ENCODE results near the gene GPR25. TPM values are rescaled to one million over a fixed set of nuclear protein-coding genes. Genes with fewer than 3 reads are reported as not detected.
A peak's percentile ranks its signal among the peaks of the same experiment; 100 is the strongest.

GPR25 gene
- total and polyA plus RNA-seq, 3 experiments from 2014 or later: 0.18 to 34.0 (median 0.44) TPM

- peaks cover 61 to 70% (median 67%) of the 10 kb centered on the region in 3 donors for H3K4me1 Mint-ChIP-seq
- H3K36me3 Mint-ChIP-seq: no peaks in the 10 kb centered on the region
- Histone ChIP-seq H3K9me3 (ENCODE audit: low read length) (no peaks in the 10 kb centered on the region), H3K4me3 (ENCODE audit: low read length) (no peak overlapping the region), H3K4me1 (ENCODE audit: insufficient read depth, low read length) (peaks cover 29% of the 10 kb centered on the region), H3K27ac (ENCODE audit: low read depth, low read length) (no peak overlapping the region), H3K36me3 (ENCODE audit: insufficient read depth, low read length) (no peaks in the 10 kb centered on the region), H3K27me3 (ENCODE audit: insufficient read depth, low read length, poor library complexity, severe bottlenecking) (no peaks in the 10 kb centered on the region)
- no peaks in the 10 kb centered on the region for H3K27me3 Mint-ChIP-seq
- CTCF ChIA-PET: interaction anchor here (0.8 to 1.1 kb wide), 2 partner anchors 24 to 244 kb away, joined by 3 read pairs; no protein-coding TSS in a partner anchor
- H3K9me3 Mint-ChIP-seq: no peaks in the 10 kb centered on the region
- no peak for DNase-seq
- no peak overlapping the region for H3K4me3 Mint-ChIP-seq
- POLR2A ChIA-PET: no interaction called here
- H3K27ac Mint-ChIP-seq: no peak overlapping the region
These were observed 6.7 kb upstream of the GPR25 start for GRCh38 chr1:200866116-200866515.

- Mint-ChIP-seq H3K27me3 (no peaks in the 10 kb centered on the region), H3K4me3 (peak overlapping the region in 1 of 7 donors; percentile 15), H3K27ac (peak overlapping the region in 2 of 8 donors; percentile 17 to 19), H3K9me3 (no peaks in the 10 kb centered on the region), H3K4me1 (peaks cover 65 to 74% (median 71%) of the 10 kb centered on the region in 3 donors), H3K36me3 (no peaks in the 10 kb centered on the region)
- ChIA-PET POLR2A (no interaction called here), CTCF (interaction anchor here (0.8 to 1.1 kb wide), 2 partner anchors 24 to 244 kb away, joined by 3 read pairs; no protein-coding TSS in a partner anchor)
- peaks cover 32% of the 10 kb centered on the region for H3K4me1 ChIP-seq (ENCODE audit: insufficient read depth, low read length)
- no peaks in the 10 kb centered on the region for H3K9me3 ChIP-seq (ENCODE audit: low read length)
- no peak for DNase-seq
- no peak overlapping the region for H3K27ac ChIP-seq (ENCODE audit: low read depth, low read length)
- H3K27me3 ChIP-seq (ENCODE audit: insufficient read depth, low read length, poor library complexity, severe bottlenecking): no peaks in the 10 kb centered on the region
- no peak overlapping the region for H3K4me3 ChIP-seq (ENCODE audit: low read length)
- no peaks in the 10 kb centered on the region for H3K36me3 ChIP-seq (ENCODE audit: insufficient read depth, low read length)
These were observed 6.3 kb upstream of the GPR25 start for GRCh38 chr1:200866521-200866920.

- H3K4me1 Mint-ChIP-seq: peaks cover 68 to 76% (median 73%) of the 10 kb centered on the region in 3 donors
- Histone ChIP-seq H3K4me1 (ENCODE audit: insufficient read depth, low read length) (peaks cover 27% of the 10 kb centered on the region), H3K36me3 (ENCODE audit: insufficient read depth, low read length) (no peaks in the 10 kb centered on the region), H3K27me3 (ENCODE audit: insufficient read depth, low read length, poor library complexity, severe bottlenecking) (no peaks in the 10 kb centered on the region), H3K9me3 (ENCODE audit: low read length) (no peaks in the 10 kb centered on the region), H3K27ac (ENCODE audit: low read depth, low read length) (no peak overlapping the region), H3K4me3 (ENCODE audit: low read length) (no peak overlapping the region)
- CTCF ChIA-PET: interaction anchor here (0.8 kb wide), 1 partner anchor 245 kb away, joined by 3 read pairs; no protein-coding TSS in a partner anchor
- H3K4me3 Mint-ChIP-seq: peak overlapping the region in 4 of 7 donors; percentile 29 to 83 (median 36)
- peak overlapping the region in 6 of 8 donors; percentile 4 to 57 (median 34) for H3K27ac Mint-ChIP-seq
- H3K9me3 Mint-ChIP-seq: no peaks in the 10 kb centered on the region
- POLR2A ChIA-PET: no interaction called here
- DNase-seq: no peak
- H3K27me3 Mint-ChIP-seq: no peaks in the 10 kb centered on the region
- no peaks in the 10 kb centered on the region for H3K36me3 Mint-ChIP-seq
These were observed 5.6 kb upstream of the GPR25 start for GRCh38 chr1:200867018-200867811.

DNA sequence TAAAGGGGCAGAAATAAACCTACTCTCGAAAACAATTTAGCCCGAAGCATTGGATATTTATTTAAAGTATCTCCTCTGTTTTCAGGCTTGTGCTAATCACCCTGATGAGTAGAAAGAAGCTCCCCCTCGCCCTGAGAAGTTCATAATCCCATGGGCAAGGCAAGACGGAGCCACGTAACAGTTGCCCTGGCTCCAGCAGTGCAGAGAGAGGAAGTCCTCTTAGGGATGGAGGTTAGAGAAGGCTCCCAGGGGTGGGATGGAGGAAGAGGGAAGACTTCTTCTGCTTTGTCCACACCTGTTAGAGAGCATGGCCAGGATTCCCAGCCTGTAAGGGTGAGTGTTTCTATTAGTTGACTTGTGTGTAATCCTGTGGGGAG is 3.4 kb upstream of the GPR25 start:
- no peak overlapping the region for H3K4me3 ChIP-seq (ENCODE audit: low read length)
- Mint-ChIP-seq H3K9me3 (no peaks in the 10 kb centered on the region), H3K27me3 (peaks cover 3 to 5% of the 10 kb centered on the region in 2 donors), H3K4me3 (peak overlapping the region in 6 of 7 donors; percentile 59 to 90 (median 77)), H3K27ac (peak overlapping the region; percentile 42 to 97 (median 92)), H3K36me3 (no peaks in the 10 kb centered on the region), H3K4me1 (peaks cover 62 to 68% (median 66%) of the 10 kb centered on the region in 3 donors)
- DNase-seq: no peak
- POLR2A ChIA-PET: interaction anchor here (1.6 kb wide), 1 partner anchor 19 kb away, joined by 8 read pairs; no protein-coding TSS in a partner anchor
- H3K27ac ChIP-seq (ENCODE audit: low read depth, low read length): no peak overlapping the region
- CTCF ChIA-PET: no interaction called here
- no peaks in the 10 kb centered on the region for H3K9me3 ChIP-seq (ENCODE audit: low read length)
- no peaks in the 10 kb centered on the region for H3K36me3 ChIP-seq (ENCODE audit: insufficient read depth, low read length)
- H3K27me3 ChIP-seq (ENCODE audit: insufficient read depth, low read length, poor library complexity, severe bottlenecking): peaks cover 3% of the 10 kb centered on the region
- peaks cover 19% of the 10 kb centered on the region for H3K4me1 ChIP-seq (ENCODE audit: insufficient read depth, low read length)

DNA sequence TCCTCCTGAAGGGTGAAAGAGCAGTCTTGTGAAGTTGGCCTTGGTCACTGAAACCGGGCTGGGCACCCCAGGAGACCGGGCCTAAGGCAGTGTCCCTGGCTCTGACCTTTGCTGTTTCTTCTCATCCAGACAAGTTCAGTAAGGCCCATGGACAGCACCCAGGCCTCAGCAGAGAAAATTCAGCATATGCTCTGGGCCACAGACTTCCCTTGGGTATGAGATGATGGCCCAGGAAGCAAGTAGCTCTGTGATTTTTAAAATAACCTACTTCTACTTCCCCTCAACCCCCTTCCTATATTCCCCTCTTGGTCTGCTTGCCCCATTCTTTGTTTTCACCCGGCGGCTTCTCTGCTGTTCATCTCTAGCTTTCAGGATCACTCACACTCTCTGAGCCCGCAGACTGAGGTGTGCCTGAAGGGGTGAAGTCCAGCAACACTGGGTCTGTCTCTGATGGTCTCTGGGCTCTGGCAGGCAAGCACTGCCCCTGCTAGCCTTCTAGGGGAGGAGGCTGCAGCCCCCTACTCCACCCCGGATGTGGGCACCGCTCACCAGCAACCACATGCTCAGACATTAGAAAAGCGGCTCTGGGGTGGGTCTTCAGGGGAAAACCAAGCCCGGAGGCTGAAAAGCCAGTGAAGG is 2.9 kb upstream of the GPR25 start:
- ChIA-PET POLR2A (interaction anchor here (1.6 kb wide), 1 partner anchor 18 kb away, joined by 8 read pairs; no protein-coding TSS in a partner anchor), CTCF (no interaction called here)
- H3K27me3 ChIP-seq (ENCODE audit: insufficient read depth, low read length, poor library complexity, severe bottlenecking): peaks cover 5% of the 10 kb centered on the region
- no peak overlapping the region for H3K4me3 ChIP-seq (ENCODE audit: low read length)
- Mint-ChIP-seq H3K9me3 (no peaks in the 10 kb centered on the region), H3K27me3 (peaks cover 8 to 9% of the 10 kb centered on the region in 2 donors), H3K36me3 (no peaks in the 10 kb centered on the region), H3K4me1 (peaks cover 64 to 72% (median 69%) of the 10 kb centered on the region in 3 donors), H3K27ac (peak overlapping the region; percentile 42 to 97 (median 92)), H3K4me3 (peak overlapping the region; percentile 23 to 90 (median 75))
- H3K9me3 ChIP-seq (ENCODE audit: low read length): no peaks in the 10 kb centered on the region
- no peaks in the 10 kb centered on the region for H3K36me3 ChIP-seq (ENCODE audit: insufficient read depth, low read length)
- peak in 3 of 5 donors; percentile 37 to 59 (median 42) for DNase-seq
- peaks cover 19% of the 10 kb centered on the region for H3K4me1 ChIP-seq (ENCODE audit: insufficient read depth, low read length)
- H3K27ac ChIP-seq (ENCODE audit: low read depth, low read length): no peak overlapping the region

DNA sequence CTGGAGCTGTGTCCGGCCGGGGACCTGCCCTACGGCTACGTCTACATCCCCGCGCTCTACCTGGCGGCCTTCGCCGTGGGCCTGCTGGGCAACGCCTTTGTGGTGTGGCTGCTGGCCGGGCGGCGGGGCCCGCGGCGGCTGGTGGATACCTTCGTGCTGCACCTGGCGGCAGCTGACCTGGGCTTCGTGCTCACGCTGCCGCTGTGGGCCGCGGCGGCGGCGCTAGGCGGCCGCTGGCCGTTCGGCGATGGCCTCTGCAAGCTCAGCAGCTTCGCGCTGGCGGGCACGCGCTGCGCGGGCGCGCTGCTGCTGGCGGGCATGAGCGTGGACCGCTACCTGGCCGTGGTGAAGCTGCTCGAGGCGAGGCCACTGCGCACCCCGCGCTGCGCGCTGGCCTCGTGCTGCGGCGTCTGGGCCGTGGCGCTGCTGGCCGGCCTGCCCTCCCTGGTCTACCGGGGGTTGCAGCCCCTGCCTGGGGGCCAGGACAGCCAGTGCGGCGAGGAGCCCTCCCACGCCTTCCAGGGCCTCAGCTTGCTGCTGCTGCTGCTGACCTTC is 412 bp downstream of the GPR25 start:
- peaks cover 14 to 17% of the 10 kb centered on the region in 2 donors for H3K27me3 Mint-ChIP-seq
- peaks cover 9% of the 10 kb centered on the region for H3K27me3 ChIP-seq (ENCODE audit: insufficient read depth, low read length, poor library complexity, severe bottlenecking)
- H3K9me3 Mint-ChIP-seq: no peaks in the 10 kb centered on the region
- no peak overlapping the region for H3K4me3 ChIP-seq (ENCODE audit: low read length)
- ChIA-PET POLR2A (no interaction called here), CTCF (interaction anchor here (1.6 kb wide), 1 partner anchor 15 kb away, joined by 6 read pairs; no protein-coding TSS in a partner anchor)
- H3K36me3 Mint-ChIP-seq: no peaks in the 10 kb centered on the region
- H3K27ac ChIP-seq (ENCODE audit: low read depth, low read length): no peak overlapping the region
- peaks cover 34% of the 10 kb centered on the region for H3K4me1 ChIP-seq (ENCODE audit: insufficient read depth, low read length)
- H3K9me3 ChIP-seq (ENCODE audit: low read length): no peaks in the 10 kb centered on the region
- no peak overlapping the region for H3K27ac Mint-ChIP-seq
- no peaks in the 10 kb centered on the region for H3K36me3 ChIP-seq (ENCODE audit: insufficient read depth, low read length)
- no peak for DNase-seq
- peak overlapping the region in 5 of 7 donors; percentile 45 to 74 (median 65) for H3K4me3 Mint-ChIP-seq
- peaks cover 59 to 67% (median 64%) of the 10 kb centered on the region in 3 donors for H3K4me1 Mint-ChIP-seq

DNA sequence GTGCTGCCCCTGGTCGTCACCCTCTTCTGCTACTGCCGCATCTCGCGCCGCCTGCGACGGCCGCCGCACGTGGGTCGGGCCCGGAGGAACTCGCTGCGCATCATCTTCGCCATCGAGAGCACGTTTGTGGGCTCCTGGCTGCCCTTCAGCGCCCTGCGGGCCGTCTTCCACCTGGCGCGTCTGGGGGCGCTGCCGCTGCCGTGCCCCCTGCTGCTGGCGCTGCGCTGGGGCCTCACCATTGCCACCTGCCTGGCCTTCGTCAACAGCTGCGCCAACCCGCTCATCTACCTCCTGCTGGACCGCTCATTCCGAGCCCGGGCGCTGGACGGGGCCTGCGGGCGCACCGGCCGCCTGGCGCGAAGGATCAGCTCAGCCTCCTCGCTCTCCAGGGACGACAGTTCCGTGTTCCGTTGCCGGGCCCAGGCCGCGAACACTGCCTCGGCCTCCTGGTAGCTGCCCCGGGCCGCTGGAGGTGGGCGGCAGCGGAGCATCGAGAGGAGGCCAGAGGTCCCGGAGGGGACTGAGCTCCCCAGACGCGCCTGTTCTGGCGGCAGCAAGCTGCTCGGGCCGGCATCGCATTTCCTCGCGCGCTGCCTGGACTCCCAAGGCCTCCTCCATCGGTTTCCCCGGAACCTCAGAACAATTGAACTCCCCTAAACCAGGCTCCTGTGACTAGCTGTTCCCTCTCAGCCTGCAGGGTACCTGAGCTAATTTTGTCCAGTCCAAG is 1.1 kb downstream of the GPR25 start:
- H3K9me3 Mint-ChIP-seq: no peaks in the 10 kb centered on the region
- peaks cover 14 to 17% of the 10 kb centered on the region in 2 donors for H3K27me3 Mint-ChIP-seq
- peak in 1 of 5 donors; percentile 49 for DNase-seq
- Histone ChIP-seq H3K27ac (ENCODE audit: low read depth, low read length) (no peak overlapping the region), H3K36me3 (ENCODE audit: insufficient read depth, low read length) (no peaks in the 10 kb centered on the region), H3K4me3 (ENCODE audit: low read length) (no peak overlapping the region), H3K9me3 (ENCODE audit: low read length) (no peaks in the 10 kb centered on the region), H3K27me3 (ENCODE audit: insufficient read depth, low read length, poor library complexity, severe bottlenecking) (peaks cover 9% of the 10 kb centered on the region), H3K4me1 (ENCODE audit: insufficient read depth, low read length) (peaks cover 39% of the 10 kb centered on the region)
- H3K36me3 Mint-ChIP-seq: no peaks in the 10 kb centered on the region
- peaks cover 64 to 73% (median 69%) of the 10 kb centered on the region in 3 donors for H3K4me1 Mint-ChIP-seq
- POLR2A ChIA-PET: interaction anchor here (0.5 kb wide), 1 partner anchor 33 kb away, joined by 4 read pairs; no protein-coding TSS in a partner anchor
- peak overlapping the region in 3 of 8 donors; percentile 40 to 85 (median 84) for H3K27ac Mint-ChIP-seq
- H3K4me3 Mint-ChIP-seq: peak overlapping the region in 6 of 7 donors; percentile 47 to 83 (median 68)
- CTCF ChIA-PET: interaction anchor here (0.7 to 1.6 kb wide), 2 partner anchors 14 to 70 kb away, joined by 3 to 6 read pairs; no protein-coding TSS in a partner anchor

All from CD8-positive, alpha-beta memory T cell (primary cell).